CD8-positive, alpha-beta memory T cell (primary cell): ENCODE results near the gene OR2V2. TPM values are rescaled to one million over a fixed set of nuclear protein-coding genes. Genes with fewer than 3 reads are reported as not detected.
"Not testable (repeated sequence)": the region's sequence is repeated elsewhere in the genome, so short reads cannot be mapped to it uniquely, and the experiment has no call there.

Experiments
- CTCF ChIA-PET: fragments of 350-600 bp; sonication (Branson Sonifier 250); formaldehyde crosslinking; loops from one replicate; lab custom pipeline; 2021; ENCODE audit warnings: antibody characterized with exemption; lab: Charles Lee
- POLR2A ChIA-PET: fragments of 350-600 bp; sonication (Branson Sonifier 250); formaldehyde crosslinking; loops from one replicate; lab custom pipeline; 2021; ENCODE audit warnings: antibody characterized with exemption; lab: Charles Lee
- DNase-seq, 5 donors: peaks; one replicate each; pipeline versions ENCODE4 v3.0.0 to v3.0.0-alpha.2; 2020 to 2022; ENCODE audit warnings: mixed read lengths in 1 of 5
- H3K27ac ChIP-seq: one replicate; pipeline ENCODE4 v1.7.0; 2013; ENCODE audit warnings: low read depth, mild to moderate bottlenecking, low read length, moderate library complexity
- H3K27me3 ChIP-seq: 2 replicates; pipeline ENCODE4 v1.7.0; 2013; ENCODE audit warnings: low read length, mild to moderate bottlenecking; ENCODE audit not compliant: insufficient read depth, poor library complexity, severe bottlenecking
- H3K36me3 ChIP-seq: 2 replicates; pipeline ENCODE4 v1.7.0; 2013; ENCODE audit warnings: mild to moderate bottlenecking, low read length, moderate library complexity; ENCODE audit not compliant: insufficient read depth
- H3K4me1 ChIP-seq: 2 replicates; pipeline ENCODE4 v1.7.0; 2013; ENCODE audit warnings: mild to moderate bottlenecking, low read length, moderate library complexity; ENCODE audit not compliant: insufficient read depth
- H3K4me3 ChIP-seq: 2 replicates; pipeline ENCODE4 v1.7.0; 2013; ENCODE audit warnings: mild to moderate bottlenecking, low read length
- H3K9me3 ChIP-seq: 2 replicates; pipeline ENCODE4 v1.7.0; 2013; ENCODE audit warnings: mild to moderate bottlenecking, low read length
- H3K27ac Mint-ChIP-seq, 8 donors: one replicate each; pipeline ENCODE4 v1.8.0; 2020 to 2021; ENCODE audit warnings: mixed read lengths in 8 of 8, mild to moderate bottlenecking in 6 of 8, inconsistent platforms in 3 of 8, moderate library complexity in 3 of 8
- H3K27me3 Mint-ChIP-seq, 2 donors: one replicate each; pipeline ENCODE4 v1.8.0; 2020 to 2021; ENCODE audit warnings: mixed read lengths in 2 of 2, mild to moderate bottlenecking in 1 of 2, moderate library complexity in 1 of 2
- H3K36me3 Mint-ChIP-seq, 3 donors: one replicate each; pipeline ENCODE4 v1.8.0; 2020 to 2021; ENCODE audit warnings: mixed read lengths in 3 of 3, inconsistent platforms in 1 of 3, mild to moderate bottlenecking in 1 of 3
- H3K4me1 Mint-ChIP-seq, 3 donors: one replicate each; pipeline ENCODE4 v1.8.0; 2020 to 2021; ENCODE audit warnings: mixed read lengths in 3 of 3, inconsistent platforms in 1 of 3, mild to moderate bottlenecking in 1 of 3
- H3K4me3 Mint-ChIP-seq, 7 donors: one replicate each; pipeline ENCODE4 v1.8.0; 2020 to 2021; ENCODE audit warnings: mixed read lengths in 7 of 7, mild to moderate bottlenecking in 6 of 7, moderate library complexity in 4 of 7, inconsistent platforms in 2 of 7
- H3K9me3 Mint-ChIP-seq, 5 donors: one replicate each; pipeline ENCODE4 v1.8.0; 2020 to 2022; ENCODE audit warnings: mixed read lengths in 5 of 5, mild to moderate bottlenecking in 3 of 5, moderate library complexity in 2 of 5, inconsistent platforms in 1 of 5
- polyA plus RNA-seq: library from polyadenylated mRNA; unstranded; fragments of 300-500 nt; fragmentation: Illumina TruSeq; gene quantifications from one replicate; pipeline ENCODE4 v1.2.3, GENCODE V29; 2021
- total RNA-seq, 2 experiments: library from RNA; stranded (reverse); gene quantifications; one replicate each; pipeline ENCODE4 v1.2.3, GENCODE V29; 2021

Gene OR2V2
- total and polyA plus RNA-seq, 3 experiments from 2014 or later: not detected

GRCh38 chr5:181101930-181102674 lies 45.3 kb upstream of the OR2V2 start:
- H3K4me3 ChIP-seq, H3K27ac ChIP-seq, DNase-seq, H3K9me3 ChIP-seq, H3K4me1 ChIP-seq, H3K27ac Mint-ChIP-seq, H3K36me3 ChIP-seq, H3K9me3 Mint-ChIP-seq, H3K36me3 Mint-ChIP-seq, H3K4me3 Mint-ChIP-seq, POLR2A ChIA-PET, CTCF ChIA-PET: not testable (repeated sequence)
- peaks cover 20% of the 10 kb centered on the region for H3K27me3 ChIP-seq
- Mint-ChIP-seq H3K4me1 (peaks cover 5 to 25% (median 10%) of the 10 kb centered on the region in 3 donors), H3K27me3 (peaks cover 45 to 49% of the 10 kb centered on the region in 2 donors)

- peak overlapping the region in 6 of 7 donors; percentile 67 to 81 (median 77) for H3K4me3 Mint-ChIP-seq
- H3K9me3 ChIP-seq, H3K36me3 ChIP-seq, POLR2A ChIA-PET, H3K27ac ChIP-seq, DNase-seq, H3K36me3 Mint-ChIP-seq, CTCF ChIA-PET, H3K9me3 Mint-ChIP-seq, H3K4me1 ChIP-seq, H3K4me3 ChIP-seq: not testable (repeated sequence)
- H3K4me1 Mint-ChIP-seq: peaks cover 5 to 19% (median 10%) of the 10 kb centered on the region in 3 donors
- peaks cover 59 to 62% of the 10 kb centered on the region in 2 donors for H3K27me3 Mint-ChIP-seq
- H3K27me3 ChIP-seq: peaks cover 25% of the 10 kb centered on the region
- H3K27ac Mint-ChIP-seq: peak overlapping the region in 5 of 8 donors; percentile 14 to 87 (median 66)
Measured at GRCh38 chr5:181104259-181104568, 43.2 kb upstream of the OR2V2 start.

- H3K36me3 ChIP-seq, H3K27ac ChIP-seq, DNase-seq, H3K9me3 ChIP-seq, POLR2A ChIA-PET, H3K36me3 Mint-ChIP-seq, H3K4me1 ChIP-seq, CTCF ChIA-PET, H3K4me3 ChIP-seq, H3K9me3 Mint-ChIP-seq: not testable (repeated sequence)
- peaks cover 19% of the 10 kb centered on the region for H3K27me3 ChIP-seq
- Mint-ChIP-seq H3K27ac (peak overlapping the region in 2 of 8 donors; percentile 40 to 87), H3K27me3 (peaks cover 59% of the 10 kb centered on the region in 2 donors), H3K4me3 (peak overlapping the region in 2 of 7 donors; percentile 44 to 77), H3K4me1 (peaks cover 5 to 14% (median 7%) of the 10 kb centered on the region in 3 donors)
Measured at GRCh38 chr5:181104606-181105390, 42.6 kb upstream of the OR2V2 start.

- Mint-ChIP-seq H3K36me3 (no peaks in the 10 kb centered on the region), H3K27ac (no peak overlapping the region), H3K4me3 (peak overlapping the region in 1 of 7 donors; percentile 7), H3K27me3 (peaks cover 54 to 60% of the 10 kb centered on the region in 2 donors), H3K9me3 (peaks cover 0 to 3% (median 2%) of the 10 kb centered on the region in 5 donors), H3K4me1 (peaks cover 5 to 8% (median 5%) of the 10 kb centered on the region in 3 donors)
- Histone ChIP-seq H3K27ac (no peak overlapping the region), H3K9me3 (no peaks in the 10 kb centered on the region), H3K4me3 (no peak overlapping the region), H3K4me1 (no peaks in the 10 kb centered on the region), H3K36me3 (no peaks in the 10 kb centered on the region), H3K27me3 (peaks cover 12% of the 10 kb centered on the region)
- ChIA-PET CTCF (no interaction called here), POLR2A (no interaction called here)
- DNase-seq: no peak
Measured at GRCh38 chr5:181105391-181106025, 41.9 kb upstream of the OR2V2 start.

- H3K36me3 ChIP-seq: no peaks in the 10 kb centered on the region
- CTCF ChIA-PET: no interaction called here
- DNase-seq: no peak
- H3K4me3 ChIP-seq: no peak overlapping the region
- H3K4me1 Mint-ChIP-seq: peaks cover 5 to 8% (median 5%) of the 10 kb centered on the region in 3 donors
- H3K9me3 Mint-ChIP-seq: peaks cover 0 to 3% (median 2%) of the 10 kb centered on the region in 5 donors
- peaks cover 0 to 5% (median 0%) of the 10 kb centered on the region in 3 donors for H3K36me3 Mint-ChIP-seq
- H3K27ac ChIP-seq: no peak overlapping the region
- peak overlapping the region in 1 of 7 donors; percentile 18 for H3K4me3 Mint-ChIP-seq
- H3K27ac Mint-ChIP-seq: peak overlapping the region in 1 of 8 donors; percentile 17
- H3K4me1 ChIP-seq: no peaks in the 10 kb centered on the region
- POLR2A ChIA-PET: no interaction called here
- H3K27me3 ChIP-seq: peaks cover 12% of the 10 kb centered on the region
- H3K9me3 ChIP-seq: no peaks in the 10 kb centered on the region
- H3K27me3 Mint-ChIP-seq: peaks cover 66 to 79% of the 10 kb centered on the region in 2 donors
Measured at GRCh38 chr5:181107699-181108098, 39.7 kb upstream of the OR2V2 start.

GRCh38 chr5:181108578-181109165 lies 38.7 kb upstream of the OR2V2 start:
- peaks cover 68 to 83% of the 10 kb centered on the region in 2 donors for H3K27me3 Mint-ChIP-seq
- peaks cover 0 to 3% (median 2%) of the 10 kb centered on the region in 5 donors for H3K9me3 Mint-ChIP-seq
- H3K4me1 Mint-ChIP-seq: peaks cover 5 to 8% (median 5%) of the 10 kb centered on the region in 3 donors
- POLR2A ChIA-PET: no interaction called here
- Histone ChIP-seq H3K27ac (no peak overlapping the region), H3K27me3 (peaks cover 12% of the 10 kb centered on the region), H3K4me3 (no peak overlapping the region), H3K9me3 (no peaks in the 10 kb centered on the region), H3K4me1 (no peaks in the 10 kb centered on the region), H3K36me3 (no peaks in the 10 kb centered on the region)
- H3K27ac Mint-ChIP-seq: no peak overlapping the region
- peaks cover 0 to 5% (median 0%) of the 10 kb centered on the region in 3 donors for H3K36me3 Mint-ChIP-seq
- H3K4me3 Mint-ChIP-seq: no peak overlapping the region
- no peak for DNase-seq
- CTCF ChIA-PET: no interaction called here

- peaks cover 69 to 84% of the 10 kb centered on the region in 2 donors for H3K27me3 Mint-ChIP-seq
- Histone ChIP-seq H3K36me3 (no peaks in the 10 kb centered on the region), H3K9me3 (no peaks in the 10 kb centered on the region), H3K4me1 (no peaks in the 10 kb centered on the region), H3K27me3 (peaks cover 20% of the 10 kb centered on the region), H3K4me3 (no peak overlapping the region), H3K27ac (no peak overlapping the region)
- H3K27ac Mint-ChIP-seq: no peak overlapping the region
- peaks cover 0 to 5% (median 0%) of the 10 kb centered on the region in 3 donors for H3K36me3 Mint-ChIP-seq
- ChIA-PET CTCF (no interaction called here), POLR2A (no interaction called here)
- peaks cover 0 to 1% (median 0%) of the 10 kb centered on the region in 3 donors for H3K4me1 Mint-ChIP-seq
- H3K4me3 Mint-ChIP-seq: no peak overlapping the region
- DNase-seq: no peak
- H3K9me3 Mint-ChIP-seq: peaks cover 0 to 3% (median under 1%) of the 10 kb centered on the region in 5 donors
Measured at GRCh38 chr5:181109489-181110013, 37.8 kb upstream of the OR2V2 start.
